ENCODE measurements around the gene SEMA3D.

DNA sequence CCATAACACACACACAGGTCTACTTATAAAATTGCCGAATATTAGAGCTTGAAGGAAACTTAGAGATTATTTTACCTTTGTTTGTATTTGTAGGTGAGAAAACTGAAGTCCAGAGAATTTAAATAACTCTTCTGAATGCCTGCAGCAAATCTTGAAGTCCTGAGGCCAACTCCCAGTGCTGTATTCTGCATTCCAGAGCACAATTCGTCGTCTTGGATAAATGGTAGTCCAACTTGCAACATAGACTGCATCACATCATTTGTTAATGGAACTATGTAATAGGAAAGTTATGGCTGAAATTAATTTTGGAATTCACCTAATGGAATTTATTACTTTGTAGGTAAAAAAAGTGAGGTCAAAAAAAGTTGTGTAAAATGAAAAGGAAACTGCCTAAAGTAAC, 37.3 kb upstream of the SEMA3D start:
- TF ChIP-seq POLR2A (IDR thresholded peaks at IDR 0.05; ENCODE audit: low read length): no peak
- TF ChIP-seq GATA1 (IDR thresholded peaks at IDR 0.05; ENCODE audit: low read depth, low read length): no peak
